ENCODE measurements around the gene TCF20.

Gene TCF20

GRCh38 chr22:42270510-42271190 lies at the start of gene TCF20:
Gene TCF20 (minus strand): TSS chr22:42270653. CDS start chr22:42215305, 55,348 bp downstream.
- peak; percentile 78 for DNase-seq (ENCODE audit: low spot score)

GRCh38 chr22:42319386-42319785 lies 48.9 kb upstream of the TCF20 start:
- DNase-seq (ENCODE audit: low spot score) = no peak

- no peak for DNase-seq (ENCODE audit: low spot score)
Measured at GRCh38 chr22:42318967-42319366, 48.5 kb upstream of the TCF20 start.

- peak; percentile 17 for DNase-seq (ENCODE audit: low spot score)
Measured at GRCh38 chr22:42317691-42318547, 47.5 kb upstream of the TCF20 start.

GRCh38 chr22:42317008-42317407 lies 46.6 kb upstream of the TCF20 start:
- peak; percentile 59 for DNase-seq (ENCODE audit: low spot score)

GRCh38 chr22:42315392-42315756 lies 44.9 kb upstream of the TCF20 start:
- no peak for DNase-seq (ENCODE audit: low spot score)

- no peak for DNase-seq (ENCODE audit: low spot score)
Measured at GRCh38 chr22:42314709-42315391, 44.4 kb upstream of the TCF20 start.

GRCh38 chr22:42313804-42314581 lies 43.5 kb upstream of the TCF20 start:
- DNase-seq (ENCODE audit: low spot score) = peak; percentile 90

GRCh38 chr22:42313204-42313603 lies 42.8 kb upstream of the TCF20 start:
- DNase-seq (ENCODE audit: low spot score) = no peak

GRCh38 chr22:42310291-42311015 lies 40.0 kb upstream of the TCF20 start:
- no peak for DNase-seq (ENCODE audit: low spot score)

- DNase-seq (ENCODE audit: low spot score) = no peak
Measured at GRCh38 chr22:42309865-42310264, 39.4 kb upstream of the TCF20 start.

- no peak for DNase-seq (ENCODE audit: low spot score)
Measured at GRCh38 chr22:42308892-42309468, 38.5 kb upstream of the TCF20 start.

GRCh38 chr22:42307806-42308563 lies 37.5 kb upstream of the TCF20 start:
- DNase-seq (ENCODE audit: low spot score) = no peak

GRCh38 chr22:42306010-42306409 lies 35.6 kb upstream of the TCF20 start:
- DNase-seq (ENCODE audit: low spot score) = no peak

GRCh38 chr22:42304324-42304790 lies 33.9 kb upstream of the TCF20 start:
- no peak for DNase-seq (ENCODE audit: low spot score)

- DNase-seq (ENCODE audit: low spot score) = no peak
Measured at GRCh38 chr22:42303396-42304323, 33.2 kb upstream of the TCF20 start.

- DNase-seq (ENCODE audit: low spot score) = no peak
Measured at GRCh38 chr22:42301742-42302102, 31.3 kb upstream of the TCF20 start.

- no peak for DNase-seq (ENCODE audit: low spot score)
Measured at GRCh38 chr22:42301077-42301741, 30.8 kb upstream of the TCF20 start.

Data from kidney tubule cell (primary cell).